GM19025 (cell line): ENCODE data around the gene NEURL1B.

Experiments
- ATAC-seq: cut with Tn5 transposase; IDR thresholded peaks from one replicate; pipeline ENCODE4 v1.9.1; 2021; ENCODE audit warnings: mild to moderate bottlenecking, low read depth, moderate library complexity; ENCODE audit not compliant: unreplicated experiment

NEURL1B gene

DNA sequence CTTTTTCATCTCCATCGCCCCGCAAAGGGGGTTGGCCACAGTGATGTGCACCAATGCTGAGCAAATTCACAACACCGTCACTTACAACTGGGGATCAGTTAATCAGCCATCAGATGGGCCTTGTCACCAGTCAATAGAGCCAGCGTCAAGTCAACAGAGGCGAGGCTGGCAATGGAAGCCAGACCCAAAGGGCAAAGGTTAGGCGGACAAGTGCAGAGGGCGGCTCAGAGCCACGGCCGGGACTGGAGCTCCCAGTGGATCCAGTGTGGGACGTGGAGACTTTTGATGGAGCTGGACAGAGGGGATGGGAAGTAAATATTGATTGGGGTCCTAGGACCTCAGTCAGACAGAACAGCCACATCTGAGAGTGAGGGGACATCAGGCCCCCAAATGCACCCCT lies 84.2 kb downstream of the NEURL1B start:
- ATAC-seq: no peak

DNA sequence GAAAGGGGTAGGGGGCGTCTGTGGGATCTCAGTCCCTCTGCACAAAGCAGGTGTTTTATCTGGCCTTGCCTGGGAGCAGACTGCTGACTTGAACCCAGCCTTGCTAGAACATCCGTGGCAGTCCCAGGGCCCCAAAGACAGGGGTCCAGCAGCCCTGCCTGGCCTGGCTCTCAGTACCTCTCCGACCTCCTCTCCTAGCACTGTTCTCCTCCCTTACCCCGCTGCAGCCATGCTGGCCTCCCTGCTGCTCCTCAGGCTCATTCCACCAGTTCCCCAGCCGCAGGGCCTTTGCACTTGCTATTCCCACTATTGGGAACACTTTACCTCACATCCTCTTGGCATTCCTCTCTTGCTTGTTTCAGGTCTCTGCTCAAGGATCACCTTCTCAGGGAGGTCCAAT lies 84.7 kb downstream of the NEURL1B start:
- ATAC-seq: no peak

DNA sequence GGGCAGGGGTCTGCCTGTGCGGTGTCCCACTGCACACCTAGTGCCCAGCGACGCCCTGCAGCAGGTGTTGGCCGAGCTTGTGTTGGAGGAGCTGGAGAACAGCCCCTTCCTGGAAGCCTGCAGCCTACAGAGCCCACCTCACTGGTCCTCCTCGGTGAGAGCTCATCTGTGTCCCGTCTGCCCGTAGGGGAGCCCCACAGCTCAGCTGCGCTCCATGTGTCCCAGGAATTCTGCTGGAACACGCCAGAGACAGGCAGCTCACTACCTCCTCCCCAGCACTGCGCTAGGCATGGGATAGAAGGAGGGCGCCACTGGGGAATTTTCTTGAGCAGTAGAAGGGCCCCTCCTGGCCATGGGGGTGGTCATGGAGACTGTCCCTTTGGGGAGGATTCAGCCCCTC lies 85.9 kb downstream of the NEURL1B start:
- ATAC-seq: no peak

DNA sequence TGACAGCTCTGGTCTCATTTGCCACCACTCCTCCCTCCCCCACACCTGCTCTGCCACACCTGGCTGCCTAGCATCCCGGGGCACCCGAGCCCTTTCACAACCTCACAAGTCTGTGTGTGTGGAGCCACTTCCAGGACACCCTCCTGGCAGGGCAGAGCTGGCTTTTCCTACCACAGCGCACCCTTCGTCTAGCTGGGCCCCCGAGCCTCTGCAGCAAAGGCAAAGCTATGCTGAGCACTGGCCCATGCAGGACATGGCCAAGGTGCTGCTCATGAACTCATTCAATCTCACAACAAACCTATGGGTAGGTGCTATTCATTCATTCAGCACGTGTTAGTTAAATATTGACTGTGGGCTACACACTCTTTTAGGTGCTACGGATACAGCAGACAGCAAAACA lies 86.5 kb downstream of the NEURL1B start:
- ATAC-seq: no peak

DNA sequence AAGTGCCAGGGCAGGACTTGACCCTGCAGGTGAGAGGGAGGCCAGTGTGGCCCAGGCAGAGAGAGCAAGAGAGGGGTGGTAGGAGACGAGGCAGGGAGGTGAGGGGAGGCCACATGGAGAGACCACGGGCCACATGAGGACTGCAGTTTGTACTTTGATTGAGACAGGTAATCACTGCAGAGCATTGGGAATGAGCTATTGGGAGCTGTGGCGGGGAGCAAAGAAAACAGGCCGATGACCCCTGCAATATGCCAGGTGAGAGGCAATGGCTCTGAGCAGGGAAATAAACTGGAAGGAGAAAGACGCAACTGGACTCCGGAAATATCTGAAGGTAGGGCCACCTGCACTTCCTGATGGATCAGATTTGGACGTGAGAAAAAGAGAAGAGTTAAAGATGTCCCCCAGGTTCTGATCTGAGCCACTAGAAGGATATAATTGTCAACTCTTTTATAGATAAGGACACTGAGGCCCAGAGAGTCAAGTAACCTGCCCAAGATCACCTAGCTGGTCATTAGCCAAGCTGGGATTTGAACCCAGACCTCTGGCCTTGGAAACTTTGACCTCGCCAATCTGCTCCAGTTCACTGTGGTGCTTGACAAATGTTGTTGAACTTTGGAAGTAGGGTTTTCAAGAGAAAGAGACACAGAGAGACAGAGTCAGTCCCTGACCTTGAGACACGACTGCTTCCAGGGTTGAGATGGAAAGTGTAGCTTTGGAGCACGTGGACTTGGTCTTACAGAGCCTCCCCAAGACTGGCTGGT lies 87.6 kb downstream of the NEURL1B start:
- no peak for ATAC-seq

DNA sequence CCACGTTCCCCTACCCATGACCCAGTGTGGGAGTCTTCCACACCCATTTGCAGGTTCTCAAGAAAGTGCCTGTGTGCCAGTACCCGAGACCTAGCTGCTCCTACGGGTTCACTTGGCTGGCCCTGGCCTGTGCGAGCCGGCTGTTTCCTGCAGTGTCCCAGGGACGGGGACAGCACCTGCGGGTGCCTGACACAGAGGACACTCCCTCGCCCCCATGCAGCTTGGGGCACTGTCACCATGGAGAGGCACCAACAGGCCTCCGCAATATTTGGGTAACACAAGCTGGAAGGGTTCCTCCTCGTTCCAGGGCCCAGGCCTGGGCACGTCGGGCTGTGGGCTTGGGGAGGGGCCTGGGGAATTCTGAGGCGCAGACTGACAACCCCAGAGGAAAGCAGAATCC lies 88.5 kb downstream of the NEURL1B start:
- no peak for ATAC-seq

DNA sequence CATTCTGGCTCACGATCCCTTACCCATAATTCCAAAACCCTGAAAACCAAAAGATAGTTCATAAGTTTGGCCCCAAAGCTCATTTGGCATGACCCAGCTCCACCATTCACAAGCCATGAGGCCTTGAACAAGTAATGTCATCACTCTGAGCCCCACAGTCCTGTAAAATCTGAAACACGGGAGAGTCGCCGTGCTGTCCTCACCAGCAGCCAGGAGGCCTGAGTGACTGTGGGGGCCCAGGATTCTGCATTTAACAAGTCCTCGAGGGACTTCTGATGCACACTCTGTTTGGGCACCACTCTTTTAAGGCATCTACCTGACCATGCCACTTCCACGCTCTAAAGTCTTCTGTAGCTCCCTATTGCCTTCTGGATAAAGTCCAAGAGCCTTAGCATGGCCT lies 89.2 kb downstream of the NEURL1B start:
- no peak for ATAC-seq

DNA sequence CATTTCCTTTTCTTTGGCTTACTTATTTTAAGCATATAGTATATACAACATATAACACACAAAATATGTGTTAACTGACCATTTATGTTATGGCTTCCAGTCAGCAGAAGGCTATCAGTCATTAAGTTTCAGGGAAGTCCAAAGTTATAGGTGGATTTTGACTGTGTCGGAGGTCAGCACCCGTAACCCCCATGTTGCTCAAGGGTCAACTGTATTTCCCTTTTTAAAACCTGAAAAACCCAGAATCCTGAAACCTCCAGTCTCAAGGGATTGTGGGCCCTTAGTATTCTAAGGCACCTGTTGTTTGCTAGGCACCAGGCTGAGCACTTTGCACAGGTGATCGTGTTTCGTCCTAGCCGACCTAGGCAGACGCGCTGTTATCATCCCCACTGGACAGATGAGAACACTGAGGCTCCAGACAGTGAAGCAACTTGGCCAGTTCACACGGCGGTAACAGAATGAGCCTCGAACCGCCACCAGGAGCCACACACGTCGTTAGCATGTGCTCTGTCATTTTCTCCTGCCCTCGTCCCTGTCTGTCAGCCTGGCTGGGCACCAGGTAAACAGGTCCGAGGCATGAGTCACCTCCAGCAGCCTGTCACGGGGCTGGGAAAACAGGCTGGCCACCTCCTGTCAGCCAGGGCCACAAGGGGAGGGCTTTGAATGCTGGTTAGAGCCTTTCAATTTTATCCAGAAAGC lies 90.1 kb downstream of the NEURL1B start:
- no peak for ATAC-seq

DNA sequence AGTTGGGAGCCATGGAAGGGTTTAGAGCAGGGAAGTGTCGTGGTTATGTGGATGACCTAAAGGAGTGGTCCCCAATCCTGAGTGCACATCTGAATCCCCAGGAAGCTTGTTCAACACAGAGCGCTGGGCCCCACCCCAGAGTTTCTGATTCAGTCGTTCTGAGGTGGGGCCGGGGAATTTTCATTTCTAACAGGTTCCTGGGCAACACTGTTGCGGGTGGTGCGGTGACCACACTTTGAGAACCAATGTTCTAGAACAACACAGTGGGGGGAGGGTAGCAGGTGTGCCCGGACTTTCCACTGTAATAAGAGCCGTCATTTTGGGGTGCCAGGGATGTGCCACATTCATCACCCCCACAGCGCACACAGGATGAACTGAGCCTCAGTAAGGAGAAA lies 90.6 kb downstream of the NEURL1B start:
- no peak for ATAC-seq

DNA sequence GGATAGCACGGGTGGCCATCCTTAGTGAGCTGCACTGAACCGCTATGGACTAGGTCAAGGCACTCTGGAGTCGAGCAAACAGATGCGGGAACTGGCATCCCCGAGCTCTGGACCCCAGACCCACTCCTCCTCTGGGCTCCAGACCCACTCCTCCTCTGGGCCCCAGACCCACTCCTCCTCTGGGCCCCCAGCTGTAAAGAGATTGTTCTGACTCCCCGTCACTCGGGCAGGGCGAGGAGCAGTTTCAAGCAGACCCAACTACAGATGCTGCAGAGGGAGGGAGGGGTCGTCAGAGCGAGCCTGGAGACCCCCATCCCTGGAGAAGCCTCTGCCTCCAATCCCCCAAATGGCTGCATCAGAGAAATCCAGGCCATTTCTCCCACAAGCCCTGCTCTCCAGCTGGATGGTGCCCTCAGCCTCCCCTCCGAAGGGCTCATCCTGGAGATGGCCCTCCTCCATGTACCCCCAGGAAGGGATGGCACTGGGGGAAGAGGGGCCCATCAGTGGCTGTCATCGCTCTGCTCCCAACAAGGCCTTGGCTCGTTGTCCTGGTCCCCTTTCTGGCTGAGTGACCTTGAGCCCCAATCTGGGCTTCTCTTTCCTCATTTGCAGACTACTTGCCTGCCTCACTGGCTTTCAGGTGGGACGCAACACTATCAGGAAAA lies 91.3 kb downstream of the NEURL1B start:
- no peak for ATAC-seq

DNA sequence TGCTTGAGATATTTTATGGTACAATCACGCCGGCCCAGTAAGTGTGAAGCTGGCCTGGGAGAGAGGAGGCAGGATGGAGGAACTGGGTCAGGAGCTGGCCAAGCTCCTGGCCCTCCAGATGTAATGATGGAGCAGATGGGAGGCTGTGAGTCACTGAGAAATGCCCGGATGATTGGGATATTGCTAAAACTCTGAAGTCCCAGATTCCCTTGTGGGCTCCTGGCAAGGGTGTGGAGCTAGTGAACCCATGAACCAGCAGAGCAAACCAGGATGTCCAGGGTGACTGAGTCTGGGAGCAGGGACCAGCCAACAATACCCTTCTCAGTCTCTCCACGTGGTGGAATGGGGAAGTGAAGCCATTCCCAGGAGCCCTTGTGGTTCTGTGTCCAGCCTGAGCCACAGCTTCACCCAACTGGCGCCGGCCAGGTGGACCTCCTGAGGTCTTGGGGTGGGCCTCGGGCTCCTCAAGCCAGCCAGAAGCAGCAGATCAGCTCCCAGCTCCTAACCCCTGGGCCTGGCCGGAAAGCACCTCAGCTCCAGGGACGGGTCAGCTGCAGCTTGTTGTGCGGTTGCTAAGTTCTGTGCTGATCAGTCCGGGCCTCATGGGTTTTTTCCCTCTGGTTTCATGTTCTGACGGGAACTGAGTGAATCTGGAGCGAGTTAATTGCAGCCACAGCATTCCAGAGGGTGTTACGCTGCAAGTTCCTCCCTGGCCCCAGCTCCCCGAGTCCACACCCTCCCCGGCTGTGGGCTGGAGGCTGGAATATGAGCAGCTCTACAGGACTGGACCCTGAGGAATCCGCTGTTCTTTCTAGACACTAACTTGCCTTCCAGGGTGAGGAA lies 92.3 kb downstream of the NEURL1B start:
- no peak for ATAC-seq

DNA sequence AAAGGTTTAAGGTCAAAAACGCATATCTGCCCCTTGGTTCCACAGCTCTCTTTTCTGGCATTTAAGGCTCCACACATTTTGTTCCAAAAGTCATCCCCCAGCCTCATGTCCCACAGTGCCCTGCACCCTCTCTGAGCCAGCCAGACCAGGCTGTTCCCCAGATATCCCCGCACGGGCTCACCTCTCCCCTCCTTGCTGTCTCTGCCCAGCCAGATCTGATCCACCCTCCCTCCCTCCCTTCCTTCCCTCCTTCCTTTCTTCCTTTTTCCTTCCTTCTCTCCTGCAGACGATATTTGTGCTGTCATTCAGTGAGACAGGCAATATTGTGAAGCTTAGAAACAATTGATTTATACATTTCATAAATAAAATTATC lies 92.9 kb downstream of the NEURL1B start:
- no peak for ATAC-seq

DNA sequence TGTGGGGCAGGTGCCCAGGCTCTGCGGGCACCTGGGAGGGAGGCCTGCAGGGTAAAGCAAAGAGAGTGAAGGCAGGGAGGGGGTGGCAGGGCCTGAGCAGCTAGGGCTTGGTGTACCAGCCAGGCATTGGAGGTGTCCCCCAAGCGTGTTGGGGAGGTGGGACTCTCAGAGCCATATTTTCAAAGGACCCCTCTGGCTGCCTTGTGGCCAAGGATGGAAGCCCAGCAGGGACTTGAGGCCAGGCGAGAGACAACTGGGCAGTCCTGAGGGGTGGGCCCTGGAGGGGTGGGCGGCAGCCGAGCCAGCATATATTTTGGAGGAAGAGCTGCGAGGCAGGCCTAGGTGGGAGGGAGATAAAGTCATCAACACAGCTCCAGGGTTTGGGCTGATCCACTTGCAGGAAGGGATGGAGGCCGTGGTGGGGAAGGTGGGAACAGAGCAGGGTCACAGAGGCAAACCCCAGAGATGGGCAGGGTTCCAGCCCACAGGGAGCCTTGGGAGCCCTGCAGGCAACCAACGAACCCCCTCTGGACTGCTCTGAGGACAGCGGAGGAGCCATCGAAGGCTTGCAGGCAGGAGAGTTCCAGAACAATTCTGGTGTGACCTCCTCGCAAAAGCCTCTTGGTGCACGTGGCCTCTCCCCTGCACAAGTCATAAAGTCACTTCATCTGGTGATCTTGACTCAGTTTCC lies 94.2 kb downstream of the NEURL1B start:
- no peak for ATAC-seq

DNA sequence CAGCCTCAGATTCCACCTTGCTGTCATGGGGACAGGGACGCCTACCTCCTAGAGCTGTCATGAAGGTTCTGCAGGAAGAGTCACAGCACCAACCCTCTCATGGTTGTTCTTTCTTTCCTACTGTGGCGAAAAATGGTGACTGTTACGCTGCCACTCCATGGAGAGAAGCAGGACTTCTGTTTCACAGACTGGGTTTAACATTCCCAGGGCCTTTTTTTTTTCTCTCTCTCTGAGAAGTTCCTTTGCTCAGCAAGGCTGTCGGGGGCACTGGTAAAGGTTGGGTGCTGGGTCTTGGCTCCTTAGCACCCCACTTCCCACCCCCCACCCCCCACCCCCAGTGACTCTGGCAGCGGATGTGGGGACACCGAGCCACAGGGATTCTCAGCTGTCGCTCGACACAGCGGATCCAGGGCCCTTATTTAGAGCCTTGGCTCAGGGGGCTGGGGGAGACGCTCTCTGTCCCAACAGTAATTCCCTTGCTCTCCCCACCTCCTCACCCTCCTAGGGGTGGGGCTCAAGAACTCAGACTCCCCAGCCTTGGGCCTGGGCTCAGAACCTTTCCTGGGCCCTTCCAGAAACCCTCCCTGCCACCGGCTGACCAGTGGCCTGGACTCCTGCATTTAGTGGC lies 95.6 kb downstream of the NEURL1B start:
- ATAC-seq: no peak

DNA sequence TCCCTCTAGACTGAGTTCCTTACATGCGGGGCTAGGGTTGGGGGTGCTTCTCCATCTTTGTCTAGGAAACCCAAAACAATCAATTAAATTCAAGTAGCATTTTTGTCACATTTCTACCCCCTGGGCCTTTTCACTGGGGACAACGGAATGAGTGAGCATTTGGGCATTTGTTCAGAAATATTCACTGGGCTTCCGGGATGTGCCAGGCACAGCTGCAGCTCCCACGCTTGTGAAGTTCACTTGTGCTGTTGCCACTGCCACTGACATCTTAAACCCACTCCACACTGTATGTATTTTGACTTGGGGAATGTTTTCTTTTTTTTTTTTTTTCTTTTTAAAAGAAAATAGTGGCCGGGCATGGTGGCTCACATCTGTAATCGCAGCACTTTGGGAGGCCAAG lies 98.3 kb downstream of the NEURL1B start:
- no peak for ATAC-seq

DNA sequence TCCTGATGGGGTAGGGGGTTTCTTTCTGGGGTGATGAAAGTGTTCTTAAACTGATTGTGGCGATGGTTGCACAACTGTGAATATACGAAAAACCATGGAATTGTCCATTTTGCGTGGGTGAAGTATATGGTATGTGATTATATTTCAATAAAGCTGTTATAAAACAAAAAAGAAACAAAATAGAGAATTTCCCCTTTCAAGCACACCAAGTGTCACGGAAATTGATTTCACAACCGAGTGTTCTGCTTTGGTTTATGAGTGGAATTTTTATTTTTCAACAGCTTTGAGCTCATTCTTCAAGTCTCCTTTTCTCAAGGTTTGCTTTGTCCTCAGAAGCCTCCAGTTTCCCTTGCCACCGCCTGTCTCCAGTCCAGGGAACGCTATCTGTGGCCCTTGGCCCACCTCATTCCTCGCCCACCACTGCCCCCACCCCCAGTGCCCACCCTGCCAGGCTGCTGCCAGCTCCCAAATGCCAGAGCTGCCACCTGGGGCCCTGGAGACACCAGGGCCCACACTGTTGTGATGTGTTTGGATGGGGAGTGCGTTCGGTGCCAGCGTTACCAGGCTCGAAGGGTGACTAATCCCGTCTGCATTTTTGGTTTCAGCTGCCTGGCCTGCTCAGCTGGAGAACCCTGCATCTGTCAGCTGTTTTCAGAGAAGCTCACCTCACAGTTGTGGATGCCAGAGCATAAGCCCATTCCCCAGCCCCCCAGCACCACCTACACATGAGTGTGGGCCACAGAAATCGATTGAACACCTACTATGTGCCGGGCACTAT lies 99.6 kb downstream of the NEURL1B start:
- no peak for ATAC-seq
